SKM-1 (cell line): Measurements from ENCODE around the gene BAIAP3.

Experiments used
- DNase-seq: peaks from one replicate; lab custom pipeline; 2025; ENCODE audit not compliant: unreplicated experiment; lab: John Stamatoyannopoulos, UW

BAIAP3 gene

DNA sequence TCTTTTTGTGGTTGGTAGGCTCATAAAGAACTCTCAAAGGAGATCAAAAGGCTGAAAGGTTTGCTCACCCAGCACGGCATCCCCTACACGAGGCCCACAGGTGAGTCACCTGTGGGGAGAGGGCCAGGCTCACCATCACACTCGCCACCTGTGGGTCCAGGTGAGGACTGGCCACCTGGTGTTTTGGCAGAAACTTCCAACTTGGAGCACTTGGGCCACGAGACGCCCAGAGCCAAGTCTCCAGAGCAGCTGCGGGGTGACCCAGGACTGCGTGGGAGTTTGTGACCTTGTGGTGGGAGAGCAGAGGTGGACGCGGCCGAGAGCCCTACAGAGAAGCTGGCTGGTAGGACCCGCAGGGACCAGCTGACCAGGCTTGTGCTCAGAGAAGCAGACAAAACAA is 29.4 kb downstream of the BAIAP3 start:
- no peak for DNase-seq

- DNase-seq: peak; percentile 7
These were observed 30.1 kb downstream of the BAIAP3 start for GRCh38 chr16:1363501-1364041.

- DNase-seq: no peak
These were observed 31.1 kb downstream of the BAIAP3 start for GRCh38 chr16:1364510-1364909.

- no peak for DNase-seq
These were observed 32.7 kb downstream of the BAIAP3 start for GRCh38 chr16:1366060-1366711.

DNA sequence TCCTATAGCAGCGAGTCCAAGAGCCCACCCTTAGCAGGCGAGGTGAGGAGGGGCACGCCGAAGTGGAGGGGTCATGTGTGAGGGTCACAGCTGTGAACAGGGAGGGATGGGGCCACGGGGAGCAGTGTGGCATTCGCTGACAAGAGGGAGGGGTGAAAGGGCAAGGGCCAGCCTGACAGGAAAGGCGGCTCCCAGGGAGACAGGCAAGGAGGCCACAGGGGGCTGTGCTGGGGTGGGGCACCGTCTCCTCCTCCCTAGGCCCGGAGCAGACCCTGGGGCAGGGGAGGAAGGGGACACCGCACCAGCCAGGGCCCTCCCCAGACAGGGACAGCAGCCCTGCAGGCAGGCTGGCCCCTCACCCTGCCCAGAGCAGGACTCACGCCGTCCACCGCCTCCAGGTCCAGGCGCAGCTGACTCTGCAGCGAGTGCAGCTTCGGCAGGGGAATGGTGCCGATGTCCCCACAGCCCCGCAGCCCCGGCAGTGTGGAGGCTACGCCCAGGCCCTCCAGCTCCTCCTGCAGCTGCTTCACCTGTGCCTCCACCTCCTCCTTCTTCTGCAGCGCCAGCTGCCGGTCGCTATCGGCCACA is 33.4 kb downstream of the BAIAP3 start:
- DNase-seq: no peak

DNA sequence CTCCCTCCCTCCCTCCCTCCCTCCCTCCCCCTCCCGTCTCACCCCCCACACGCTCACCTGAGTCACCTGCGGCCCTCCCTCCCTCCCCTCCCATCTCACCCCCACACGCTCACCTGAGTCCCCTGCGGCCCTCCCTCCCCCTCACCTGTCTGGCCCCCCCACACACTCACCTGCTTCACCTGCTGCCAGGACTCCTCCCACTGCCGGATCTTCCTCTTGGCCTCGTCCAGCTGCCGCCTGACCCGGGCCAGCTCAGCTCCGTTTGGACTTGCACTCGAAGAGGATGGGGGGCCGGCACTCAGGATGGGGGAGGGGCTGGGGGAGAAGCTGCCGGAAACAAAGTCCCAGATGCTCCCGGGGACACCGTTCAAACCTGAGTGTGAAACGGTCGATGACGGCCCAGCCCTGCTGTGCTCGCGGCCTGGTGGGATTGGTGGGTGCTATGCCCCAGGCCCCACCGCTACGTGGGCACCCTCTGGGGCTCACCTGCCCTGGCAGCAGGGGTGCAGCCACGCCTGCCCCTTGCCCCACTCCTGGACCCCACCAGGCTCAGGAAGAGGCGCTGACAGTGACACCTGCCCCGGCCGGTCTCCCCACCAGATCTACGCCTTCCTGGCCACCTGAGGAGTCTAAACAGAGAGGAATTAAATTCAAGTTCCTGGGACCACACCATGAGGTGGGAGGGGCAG is 34.2 kb downstream of the BAIAP3 start:
- DNase-seq: no peak

- DNase-seq: no peak
These were observed 37.9 kb downstream of the BAIAP3 start for GRCh38 chr16:1371054-1371978.

GRCh38 chr16:1372292-1372950 is 39.0 kb downstream of the BAIAP3 start:
- DNase-seq: no peak

DNA sequence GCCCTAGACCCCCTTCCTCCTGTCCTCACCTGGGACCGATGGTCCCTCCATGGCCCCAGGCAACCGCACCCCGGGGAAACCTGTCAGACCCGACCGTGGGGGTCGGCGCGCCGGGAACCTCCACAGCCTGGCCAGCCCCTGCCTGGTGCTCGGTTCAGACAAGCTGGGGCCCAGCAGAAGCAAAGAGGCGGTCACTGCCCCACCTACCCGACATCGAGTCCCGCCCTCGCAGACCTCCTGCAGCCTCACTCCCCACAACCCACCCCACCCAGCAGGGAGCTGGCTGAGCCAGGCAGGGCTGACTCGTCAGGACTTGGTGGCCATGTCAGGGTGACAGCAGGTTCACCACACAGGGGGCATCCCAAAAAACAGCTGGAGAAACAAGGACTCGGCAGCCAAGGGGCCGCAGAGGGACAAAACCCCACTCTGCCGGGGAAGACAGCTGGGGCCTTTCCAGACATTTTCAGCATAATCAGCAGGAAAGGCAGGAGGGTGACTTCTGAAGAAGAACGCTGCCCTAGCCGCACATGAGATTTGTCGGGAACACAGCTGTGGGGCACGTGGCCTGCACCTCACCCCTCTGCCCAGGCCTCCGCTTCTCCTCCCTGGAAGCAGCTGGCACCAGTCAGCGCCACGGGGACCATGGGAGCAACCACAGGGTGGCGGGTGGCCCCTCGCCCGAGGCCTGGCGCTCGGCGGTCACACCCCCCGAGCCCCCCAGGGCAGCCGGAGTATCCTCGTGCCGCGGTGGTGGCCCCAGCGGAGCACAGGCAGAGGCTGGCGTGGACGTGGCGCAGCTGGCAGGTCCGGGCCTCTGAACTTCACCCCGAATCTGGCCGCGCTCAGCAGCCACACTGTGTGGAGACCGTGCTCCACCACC is 41.2 kb downstream of the BAIAP3 start:
- DNase-seq: no peak

DNA sequence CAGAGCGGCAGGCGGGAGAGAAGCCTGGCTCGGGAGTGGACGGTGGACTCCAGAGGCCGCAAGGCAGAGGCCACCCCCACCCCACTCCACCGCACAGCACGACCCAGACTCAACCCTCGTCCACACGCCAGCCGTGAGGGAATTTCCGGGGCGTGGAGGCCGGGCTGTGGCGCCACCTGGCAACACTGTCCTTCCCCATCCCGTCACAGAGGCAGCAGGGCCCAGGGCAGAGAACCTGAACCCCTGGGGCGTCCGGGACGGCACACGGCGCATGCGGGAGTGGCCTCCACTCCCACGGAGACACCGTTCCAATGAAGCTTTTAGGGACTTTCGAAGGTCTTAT is 41.8 kb downstream of the BAIAP3 start:
- DNase-seq: no peak

DNA sequence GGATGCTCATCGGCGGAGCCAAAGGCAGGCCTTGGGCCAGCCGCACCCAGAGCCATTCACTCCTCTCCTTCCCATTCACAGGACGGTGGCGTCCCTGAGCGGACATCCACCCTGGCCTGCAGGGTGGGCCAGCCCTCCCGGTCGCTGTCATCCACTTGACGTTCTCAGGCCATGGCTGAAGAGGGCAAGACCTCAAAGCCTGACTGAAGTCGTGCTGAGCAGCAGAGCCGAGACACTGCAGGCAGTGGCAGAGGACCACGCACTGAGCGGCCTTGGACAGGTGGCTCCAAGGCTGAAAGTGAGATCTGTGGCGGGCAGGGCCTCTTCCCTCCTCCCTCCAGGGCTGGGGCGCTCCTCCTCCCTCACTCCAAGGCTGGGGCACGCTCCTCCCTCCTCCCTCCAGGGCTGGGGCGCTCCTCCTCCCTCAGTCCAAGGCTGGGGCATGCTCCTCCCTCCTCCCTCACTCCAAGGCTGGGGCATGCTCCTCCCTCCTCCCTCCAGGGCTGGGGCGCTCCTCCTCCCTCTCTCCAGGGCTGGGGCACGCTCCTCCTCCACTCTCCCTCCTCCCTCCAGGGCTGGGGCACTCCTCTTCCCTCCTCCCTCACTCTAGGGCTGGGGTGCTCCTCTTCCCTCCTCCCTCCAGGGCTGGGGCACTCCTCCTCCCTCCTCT is 42.4 kb downstream of the BAIAP3 start:
- no peak for DNase-seq

- DNase-seq: no peak
These were observed 44.1 kb downstream of the BAIAP3 start for GRCh38 chr16:1377406-1378010.

DNA sequence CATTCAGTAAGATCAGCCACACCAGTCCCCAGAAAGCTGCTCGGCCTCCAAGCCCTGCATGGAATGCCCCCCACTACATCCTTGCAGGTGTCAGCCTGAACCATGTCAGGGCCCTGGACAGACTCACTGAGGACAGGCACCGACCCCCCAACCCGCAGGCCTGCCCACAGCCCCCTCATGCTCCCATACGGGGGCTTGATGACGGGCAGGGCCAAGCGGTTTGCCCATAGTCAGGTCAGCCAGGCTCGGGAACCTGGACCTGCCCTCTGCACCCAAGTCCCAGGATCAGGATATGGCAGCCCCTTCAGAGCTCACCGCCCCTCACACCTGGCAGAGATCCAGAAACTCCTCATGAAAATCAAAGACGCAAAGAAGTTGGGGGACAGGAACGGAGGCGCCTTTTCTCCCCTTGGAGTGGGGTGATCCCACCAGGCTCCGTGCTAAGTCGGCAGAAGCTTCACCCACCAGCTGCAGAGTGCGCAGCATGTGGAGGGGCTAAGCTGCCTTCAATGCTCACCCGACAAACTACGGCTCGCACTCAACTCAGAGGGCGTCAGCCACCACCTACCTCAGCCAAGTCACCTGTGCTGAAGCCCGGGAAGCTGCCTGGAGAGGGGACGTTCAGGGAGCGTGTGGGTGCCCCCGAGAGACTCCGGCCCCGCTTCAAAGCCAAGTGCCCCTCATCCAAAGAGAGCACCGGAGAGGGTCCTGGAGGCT is 44.8 kb downstream of the BAIAP3 start:
- no peak for DNase-seq

GRCh38 chr16:1378804-1379303 is 45.4 kb downstream of the BAIAP3 start:
- peak; percentile 22 for DNase-seq

DNA sequence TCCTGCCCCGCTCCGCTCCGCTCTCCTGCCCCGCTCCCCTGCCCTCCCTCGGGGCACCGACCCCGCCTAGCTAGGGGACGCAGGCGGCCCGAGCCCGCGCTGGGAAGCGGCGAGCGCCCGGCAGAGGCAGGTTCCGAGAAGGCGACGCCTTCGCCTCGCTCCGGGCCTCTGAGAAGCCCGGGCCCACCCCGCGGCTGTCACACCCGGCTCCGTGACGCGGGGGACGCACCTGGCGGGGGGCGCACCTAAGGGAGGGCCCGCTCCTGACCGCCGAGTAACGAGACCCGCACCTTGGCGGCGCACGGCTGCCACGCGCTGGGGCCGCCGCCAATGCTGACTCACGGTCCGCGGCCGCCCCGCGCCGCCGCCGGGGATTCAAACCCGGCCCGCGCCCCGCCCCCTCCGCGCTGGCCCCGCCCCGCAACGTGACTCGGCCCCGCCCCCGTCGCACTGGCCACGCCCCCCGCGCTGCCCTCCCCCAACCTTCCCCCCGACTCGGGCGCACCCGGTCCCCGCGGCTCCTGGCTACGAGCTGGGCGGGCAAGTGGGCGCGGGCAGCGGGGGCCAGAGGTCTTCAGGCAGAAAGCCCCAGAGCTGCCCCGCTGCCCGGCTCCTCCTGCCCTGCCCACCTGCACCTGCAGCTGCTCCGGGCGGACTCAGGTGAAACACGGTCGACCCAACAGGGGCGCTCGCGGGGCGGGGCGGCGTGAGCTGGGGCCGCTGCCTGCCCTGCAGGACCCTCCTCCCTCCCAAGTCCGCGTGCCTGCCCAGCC is 46.0 kb downstream of the BAIAP3 start:
- peak; percentile 36 for DNase-seq

DNA sequence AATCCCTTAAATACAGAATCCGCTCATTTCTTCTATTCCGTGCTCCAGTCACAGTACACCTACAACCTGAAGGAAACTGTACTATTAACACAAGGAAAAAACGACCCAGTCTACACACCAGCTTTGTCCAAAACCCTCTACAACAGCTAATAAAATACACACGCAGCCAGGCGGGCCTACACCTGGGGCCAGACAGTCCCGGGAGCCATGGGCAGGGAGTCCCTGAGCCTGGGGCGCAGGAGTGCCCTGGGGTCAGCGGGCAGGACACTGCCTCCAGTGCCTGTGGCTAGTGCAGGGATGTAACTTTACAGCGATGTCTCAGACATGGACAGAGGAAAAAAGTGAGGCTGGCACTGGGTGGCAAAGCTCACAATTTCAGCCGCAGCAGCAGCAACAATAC is 46.8 kb downstream of the BAIAP3 start:
- DNase-seq: no peak
